Endothelial cell of umbilical vein (primary cell): Measurements from ENCODE around the gene ABCA7.

Experiments used
- MAX ChIP-seq: IDR thresholded peaks from 2 replicates; pipeline ENCODE4 v1.6.1; 2011; ENCODE audit not compliant: insufficient read depth, insufficient read length
- TF ChIP-seq, protein P1 (sequence below), 2 donors: IDR thresholded peaks; 1 replicate in 1 of 2; 2 replicates in 1 of 2; pipeline ENCODE4 v1.5.1; 2011; ENCODE audit warnings: low read length in 2 of 2, mild to moderate bottlenecking in 2 of 2, moderate library complexity in 2 of 2, control low read depth in 1 of 2, inconsistent platforms in 1 of 2, low read depth in 1 of 2; ENCODE audit not compliant: insufficient read depth in 1 of 2; ENCODE audit errors: extremely low read depth in 1 of 2

DNA sequence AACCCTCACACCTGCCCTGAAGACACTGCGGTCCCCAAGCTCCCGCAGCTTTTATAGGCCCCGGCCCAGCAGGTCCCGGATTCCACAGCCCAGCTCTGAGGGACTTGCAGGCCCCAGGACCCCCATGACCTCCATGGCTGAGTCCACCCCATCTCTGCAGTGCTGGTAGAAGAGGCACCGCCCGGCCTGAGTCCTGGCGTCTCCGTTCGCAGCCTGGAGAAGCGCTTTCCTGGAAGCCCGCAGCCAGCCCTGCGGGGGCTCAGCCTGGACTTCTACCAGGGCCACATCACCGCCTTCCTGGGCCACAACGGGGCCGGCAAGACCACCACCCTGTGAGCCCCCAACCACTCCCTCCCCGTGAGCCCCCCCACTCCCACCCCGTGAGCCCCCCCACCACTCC, 9.2 kb downstream of the ABCA7 start:
- TF ChIP-seq, protein P1, sequence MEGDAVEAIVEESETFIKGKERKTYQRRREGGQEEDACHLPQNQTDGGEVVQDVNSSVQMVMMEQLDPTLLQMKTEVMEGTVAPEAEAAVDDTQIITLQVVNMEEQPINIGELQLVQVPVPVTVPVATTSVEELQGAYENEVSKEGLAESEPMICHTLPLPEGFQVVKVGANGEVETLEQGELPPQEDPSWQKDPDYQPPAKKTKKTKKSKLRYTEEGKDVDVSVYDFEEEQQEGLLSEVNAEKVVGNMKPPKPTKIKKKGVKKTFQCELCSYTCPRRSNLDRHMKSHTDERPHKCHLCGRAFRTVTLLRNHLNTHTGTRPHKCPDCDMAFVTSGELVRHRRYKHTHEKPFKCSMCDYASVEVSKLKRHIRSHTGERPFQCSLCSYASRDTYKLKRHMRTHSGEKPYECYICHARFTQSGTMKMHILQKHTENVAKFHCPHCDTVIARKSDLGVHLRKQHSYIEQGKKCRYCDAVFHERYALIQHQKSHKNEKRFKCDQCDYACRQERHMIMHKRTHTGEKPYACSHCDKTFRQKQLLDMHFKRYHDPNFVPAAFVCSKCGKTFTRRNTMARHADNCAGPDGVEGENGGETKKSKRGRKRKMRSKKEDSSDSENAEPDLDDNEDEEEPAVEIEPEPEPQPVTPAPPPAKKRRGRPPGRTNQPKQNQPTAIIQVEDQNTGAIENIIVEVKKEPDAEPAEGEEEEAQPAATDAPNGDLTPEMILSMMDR (IDR thresholded peaks at IDR 0.05; ENCODE audit: extremely low read depth in 1 of 2, insufficient read depth in 1 of 2, low read depth in 1 of 2, low read length in 2 of 2) = no peak
- no peak for TF ChIP-seq MAX
